ENCODE results near the gene BTBD7.

DNA sequence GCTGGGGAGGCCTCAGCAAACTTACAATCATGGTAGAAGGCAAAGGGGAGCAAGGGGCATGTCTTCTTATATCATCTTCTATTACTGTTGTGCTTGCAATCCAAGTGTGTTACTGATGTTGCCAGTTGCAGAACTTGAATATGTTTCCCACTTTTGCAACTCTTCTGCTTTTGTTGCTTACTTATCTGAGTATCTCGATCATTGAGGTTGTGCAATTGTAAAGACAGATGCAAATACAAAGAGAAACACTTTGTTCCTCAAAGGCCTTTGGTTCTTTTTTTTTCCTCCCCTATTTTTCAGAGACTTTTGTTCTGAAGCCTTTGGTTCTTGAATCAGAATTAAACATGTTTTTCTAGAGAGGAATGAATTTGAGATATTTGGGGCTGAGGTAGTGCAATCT is 10.4 kb upstream of the BTBD7 start:
- TF ChIP-seq, protein P1, sequence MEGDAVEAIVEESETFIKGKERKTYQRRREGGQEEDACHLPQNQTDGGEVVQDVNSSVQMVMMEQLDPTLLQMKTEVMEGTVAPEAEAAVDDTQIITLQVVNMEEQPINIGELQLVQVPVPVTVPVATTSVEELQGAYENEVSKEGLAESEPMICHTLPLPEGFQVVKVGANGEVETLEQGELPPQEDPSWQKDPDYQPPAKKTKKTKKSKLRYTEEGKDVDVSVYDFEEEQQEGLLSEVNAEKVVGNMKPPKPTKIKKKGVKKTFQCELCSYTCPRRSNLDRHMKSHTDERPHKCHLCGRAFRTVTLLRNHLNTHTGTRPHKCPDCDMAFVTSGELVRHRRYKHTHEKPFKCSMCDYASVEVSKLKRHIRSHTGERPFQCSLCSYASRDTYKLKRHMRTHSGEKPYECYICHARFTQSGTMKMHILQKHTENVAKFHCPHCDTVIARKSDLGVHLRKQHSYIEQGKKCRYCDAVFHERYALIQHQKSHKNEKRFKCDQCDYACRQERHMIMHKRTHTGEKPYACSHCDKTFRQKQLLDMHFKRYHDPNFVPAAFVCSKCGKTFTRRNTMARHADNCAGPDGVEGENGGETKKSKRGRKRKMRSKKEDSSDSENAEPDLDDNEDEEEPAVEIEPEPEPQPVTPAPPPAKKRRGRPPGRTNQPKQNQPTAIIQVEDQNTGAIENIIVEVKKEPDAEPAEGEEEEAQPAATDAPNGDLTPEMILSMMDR (IDR thresholded peaks at IDR 0.05), result no peak
- TF ChIP-seq POLR2A (IDR thresholded peaks at IDR 0.05), result no peak
